Parietal lobe (tissue), 2 donors: ENCODE data around the gene EFCAB5. TPM values are rescaled to one million over a fixed set of nuclear protein-coding genes. Genes with fewer than 3 reads are reported as not detected.

Experiments
- small RNA-seq: library from RNA; depleted of rRNA; stranded (forward); fragments of <200 nt; gene quantifications from one replicate; pipeline ENCODE3, GENCODE V24; 2014; ENCODE audit warnings: low replicate concordance
- total RNA-seq: library from RNA; depleted of rRNA; stranded (reverse); fragments of >200 nt; gene quantifications from one replicate; pipeline ENCODE4 v1.2.3, GENCODE V29; 2014

EFCAB5 gene
- 4.1 TPM for total RNA-seq

GRCh38 chr17:29941334-29941733, at the start of gene EFCAB5:
Gene EFCAB5, plus strand, starts transcription at chr17:29941634. Its CDS starts 163 bp downstream, at chr17:29941797.

GRCh38 chr17:29929533-29930408, 11.7 kb upstream of the EFCAB5 start, which contains the start of gene SSH2:
Gene SSH2, minus strand, starts transcription at chr17:29930228. Its CDS starts 228 bp downstream, at chr17:29930000.

DNA sequence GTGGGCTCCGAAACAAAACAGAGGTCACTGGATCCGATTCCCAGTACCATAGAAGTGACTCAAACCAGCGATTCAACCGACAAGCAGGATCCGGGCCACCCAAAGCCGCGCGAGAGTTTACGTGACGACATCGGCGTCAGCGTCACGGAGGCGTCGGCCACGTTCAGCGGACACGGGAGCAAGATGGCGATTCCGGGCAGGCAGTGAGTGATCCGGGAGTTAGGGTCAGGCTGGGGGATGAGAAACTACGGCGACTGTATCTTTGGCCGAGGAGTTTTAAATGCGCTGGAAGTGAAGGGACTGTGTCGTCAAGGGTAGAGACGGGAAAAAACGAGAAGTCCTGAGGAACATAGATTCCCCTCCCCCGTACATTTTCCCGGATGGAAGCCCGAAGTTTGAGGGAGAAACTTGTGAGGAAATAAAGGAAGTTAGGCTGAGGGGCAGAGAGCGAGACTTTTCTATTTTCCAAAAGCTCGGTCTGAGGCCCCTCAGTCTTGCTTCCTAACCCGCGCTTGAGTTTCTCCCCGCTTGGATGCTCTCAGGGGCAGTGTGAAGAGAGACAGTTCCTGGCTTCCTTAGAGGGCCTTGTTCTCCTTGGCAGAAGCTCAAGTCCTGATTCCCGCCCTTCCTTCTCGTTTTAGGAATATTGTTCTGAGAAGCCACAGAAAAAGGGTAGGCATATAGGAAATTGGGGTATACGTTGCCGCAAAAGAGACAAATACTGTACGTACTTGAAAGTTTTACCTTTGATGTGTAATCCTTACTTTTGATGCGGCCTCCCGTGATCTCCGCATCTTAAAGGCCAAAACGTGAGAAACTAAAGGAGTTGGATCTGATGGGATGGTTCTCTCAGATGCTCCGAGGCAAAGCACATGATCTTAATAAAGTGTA, 175.5 kb downstream of the EFCAB5 start, which contains the start of gene NSRP1:
NSRP1 (plus strand) TSS at position 156 of the 891 bp plus-strand sequence; CDS start at position 184, 28 bp downstream.

Small RNA genes within 50 kb of the gene (small RNA-seq; reads per million reads assigned to genes)
- gene AC104984.5 (not detected), gene RNY4P13 (not detected)

Other genes starting within 250 kb of the EFCAB5 start
- 53.2 TPM for gene SSH2, start 11.4 kb upstream of the EFCAB5 start, total RNA-seq
- gene NSRP1, start 175.2 kb downstream of the EFCAB5 start, total RNA-seq: 18.2 TPM